GM12878 (cell line): ENCODE measurements around the gene PROX2. TPM values are rescaled to one million over a fixed set of nuclear protein-coding genes. Genes with fewer than 3 reads are reported as not detected.
A peak's percentile ranks its signal among the peaks of the same experiment; 100 is the strongest.

Source experiments
- ATAC-seq: fragments of 200-7000 bp; cut with Tn5 transposase; 3 replicates; pipeline ENCODE4 v1.9.1; 2020; ENCODE audit warnings: mild to moderate bottlenecking, moderate library complexity
- BruUV-seq: library from RNA; stranded (reverse); fragments of 400-500 nt; replicated peaks from 2 replicates; lab custom pipeline; 2021; lab: Mats Ljungman, UMichigan
- CTCF ChIA-PET: fragments of 300-600 bp; sonication (Branson Sonifier 250); formaldehyde crosslinking; extraction: SDS; loops from one replicate; lab custom pipeline; 2021; ENCODE audit warnings: inconsistent platforms; lab: Yijun Ruan, JAX
- POLR2A ChIA-PET: fragments of 350-600 bp; formaldehyde crosslinking; extraction: SDS; loops from one replicate; lab custom pipeline; 2021; ENCODE audit warnings: inconsistent platforms; lab: Charles Lee
- RAD21 ChIA-PET: fragments of 300-600 bp; sonication (Branson Sonifier 250); formaldehyde crosslinking; loops from one replicate; lab custom pipeline; 2023; ENCODE audit warnings: antibody characterized with exemption; ENCODE audit not compliant: unreplicated experiment; lab: Charles Lee
- SMC1A ChIA-PET: fragments of 300-600 bp; sonication (Branson Sonifier 250); formaldehyde crosslinking; loops from one replicate; lab custom pipeline; 2023; ENCODE audit not compliant: unreplicated experiment, uncharacterized antibody; lab: Charles Lee
- DNase-seq: peaks from one replicate; pipeline ENCODE4 v3.0.0-alpha.2; 2011; ENCODE audit warnings: low read depth, low spot score
- FAIRE-seq: peaks from 3 replicates; lab custom pipeline; 2011; peaks lifted over from hg19 to GRCh38; lab: Jason Lieb, UNC
- H2AFZ ChIP-seq: 2 replicates; pipeline ENCODE4 v1.6.0; 2011; ENCODE audit warnings: low read depth, low read length, control low read depth; ENCODE audit not compliant: control insufficient read depth
- H3K27ac ChIP-seq: 2 replicates; pipeline ENCODE4 v1.5.1; 2011; ENCODE audit warnings: control low read depth; ENCODE audit not compliant: control insufficient read depth, insufficient read depth
- H3K27me3 ChIP-seq, 2 experiments: replicated peaks in 1 of 2; 2 replicates each; pipeline versions ENCODE4 v1.6.0 to v1.6.1; 2011; ENCODE audit warnings: low read length in 1 of 2; ENCODE audit not compliant: control insufficient read depth in 2 of 2, insufficient read depth in 2 of 2
- H3K36me3 ChIP-seq, 2 experiments: 2 replicates each; pipeline ENCODE4 v1.5.1; 2011; ENCODE audit warnings: low read length in 1 of 2; ENCODE audit not compliant: control insufficient read depth in 2 of 2, insufficient read depth in 2 of 2
- H3K4me1 ChIP-seq: 2 replicates; pipeline ENCODE4 v1.6.1; 2011; ENCODE audit warnings: mild to moderate bottlenecking, low read length, moderate library complexity, mixed read lengths; ENCODE audit not compliant: control insufficient read depth, insufficient read depth
- H3K4me2 ChIP-seq: 2 replicates; pipeline ENCODE4 v1.6.0; 2011; ENCODE audit warnings: control low read depth; ENCODE audit not compliant: control insufficient read depth, insufficient read depth
- H3K4me3 ChIP-seq: fragments of 200-600 bp; sonication (generic); 2 replicates; pipeline ENCODE4 v1.5.1; 2016
- H3K79me2 ChIP-seq: 2 replicates; pipeline ENCODE4 v1.6.0; 2011; ENCODE audit warnings: low read length; ENCODE audit not compliant: control insufficient read depth, insufficient read depth
- H3K9ac ChIP-seq: 2 replicates; pipeline ENCODE4 v1.8.0; 2011; ENCODE audit warnings: low read length, control low read depth, mixed read lengths; ENCODE audit not compliant: control insufficient read depth, insufficient read depth
- H3K9me3 ChIP-seq: replicated peaks from 3 replicates; pipeline ENCODE4 v1.5.1; 2011; ENCODE audit warnings: mild to moderate bottlenecking, low read length; ENCODE audit not compliant: control insufficient read depth, insufficient read depth
- H4K20me1 ChIP-seq: 2 replicates; pipeline ENCODE4 v1.6.0; 2011; ENCODE audit not compliant: control insufficient read depth, insufficient read depth
- CBFB ChIP-seq: IDR thresholded peaks from 2 replicates; pipeline ENCODE4 v1.6.1; 2016; ENCODE audit warnings: antibody characterized with exemption, low read depth
- EED ChIP-seq: sonication (generic); IDR thresholded peaks from 2 replicates; pipeline ENCODE4 v1.6.1; 2016; ENCODE audit warnings: antibody characterized with exemption, low read depth
- EP300 ChIP-seq, 2 experiments: fragments of 150-350 bp in 1 of 2; IDR thresholded peaks; 2 replicates each; pipeline ENCODE4 v1.6.1; 2011 to 2012; ENCODE audit warnings: low read depth in 2 of 2, low read length in 2 of 2, borderline replicate concordance in 1 of 2, improper control_type of control experiment in 1 of 2, inconsistent platforms in 1 of 2; ENCODE audit not compliant: control insufficient read depth in 1 of 2
- HDAC6 ChIP-seq: fragments of 200-600 bp; sonication (generic); IDR thresholded peaks from one replicate; pipeline ENCODE4 v1.8.0; 2017; ENCODE audit warnings: antibody characterized with exemption; ENCODE audit not compliant: unreplicated experiment
- IRF4 ChIP-seq: IDR thresholded peaks from 2 replicates; pipeline ENCODE4 v1.6.1; 2011; ENCODE audit warnings: low read depth, low read length
- MYB ChIP-seq: fragments of 150-350 bp; IDR thresholded peaks from 2 replicates; pipeline ENCODE4 v1.6.1; 2014; ENCODE audit warnings: mild to moderate bottlenecking, low read depth, low read length, borderline replicate concordance
- NFXL1 ChIP-seq: fragments of 450-650 bp; IDR thresholded peaks from 2 replicates; pipeline ENCODE4 v1.6.1; 2017; ENCODE audit warnings: antibody characterized with exemption, mild to moderate bottlenecking, borderline replicate concordance
- NFYA ChIP-seq: IDR thresholded peaks from 2 replicates; pipeline ENCODE4 v1.6.1; 2011; ENCODE audit warnings: low read depth, mild to moderate bottlenecking, low read length, improper control_type of control experiment, borderline replicate concordance
- NFYB ChIP-seq: IDR thresholded peaks from 2 replicates; pipeline ENCODE4 v1.6.1; 2011; ENCODE audit warnings: low read depth, mild to moderate bottlenecking, low read length, improper control_type of control experiment, moderate library complexity; ENCODE audit not compliant: insufficient read depth
- NRF1 ChIP-seq: conservative IDR thresholded peaks from 2 replicates; pipeline ENCODE4 v1.6.1; 2011; ENCODE audit warnings: mild to moderate bottlenecking, low read depth, low read length, improper control_type of control experiment
- PAX8 ChIP-seq: fragments of 450-650 bp; IDR thresholded peaks from 2 replicates; pipeline ENCODE4 v1.6.1; 2017; ENCODE audit warnings: mild to moderate bottlenecking, moderate library complexity
- RUNX3 ChIP-seq: IDR thresholded peaks from 2 replicates; pipeline ENCODE4 v1.6.1; 2012; ENCODE audit warnings: low read length, inconsistent platforms
- SP1 ChIP-seq: IDR thresholded peaks from one replicate; pipeline ENCODE4 v1.6.1; 2011; ENCODE audit warnings: low read depth, low read length
- SREBF1 ChIP-seq: IDR thresholded peaks from 2 replicates; pipeline ENCODE4 v1.6.1; 2012; ENCODE audit warnings: mild to moderate bottlenecking, low read length
- WGBS: methylation state at CpG from one replicate; pipeline ENCODE4 v1.1.6; 2016; ENCODE audit warnings: low lambda C conversion rate; ENCODE audit not compliant: insufficient replicate concordance, insufficient coverage; ENCODE audit errors: missing lambda C conversion rate; 5-methylcytosine and 5-hydroxymethylcytosine counted together
- in situ Hi-C: fragments of 300-500 bp; cut with MboI; formaldehyde crosslinking; loops from 9 replicates; pipeline ENCODE4 v1.14.3; 2018; ENCODE audit warnings: mixed read lengths
- intact Hi-C: fragments of 100-400 bp; cut with micrococcal nuclease; formaldehyde crosslinking; loops from one replicate; pipeline ENCODE4 v1.14.2; 2022; ENCODE audit not compliant: unreplicated experiment
- polyA plus RNA-seq, 11 experiments: library from polyadenylated mRNA; depleted of rRNA in 4 of 11; unstranded in 6 of 11; stranded (reverse) in 5 of 11; fragments of >200 nt; fragmentation: Nextera tagmentation in 4 of 11; fragmentation: Illumina TruSeq in 1 of 11; extraction: Ambion mirVana in 4 of 11; extraction: Trizol in 1 of 11; gene quantifications; 1 replicate in 1 of 11; 2 replicates in 10 of 11; pipeline versions ENCODE4 v1.2.1 to v1.2.3, GENCODE V29; 2011 to 2016; ENCODE audit warnings: inconsistent platforms in 2 of 11, missing spikeins in 2 of 11, low read depth in 1 of 11
- total RNA-seq, 4 experiments: library from RNA; depleted of rRNA in 3 of 4; stranded (reverse); fragments of >200 nt in 3 of 4; fragmentation: Illumina TruSeq in 1 of 4; extraction: Trizol in 1 of 4; gene quantifications; 2 replicates each; pipeline versions ENCODE4 v1.2.1 to v1.2.3, GENCODE V29; 2013 to 2021
- TF ChIP-seq, protein P1 (sequence below): fragments of 450-650 bp; IDR thresholded peaks from 2 replicates; pipeline ENCODE4 v1.6.1; 2018; ENCODE audit warnings: mild to moderate bottlenecking, low read depth, moderate library complexity; ENCODE audit not compliant: partially characterized antibody
- TF ChIP-seq, protein P2 (sequence below): IDR thresholded peaks from 2 replicates; pipeline ENCODE4 v1.6.1; 2012; ENCODE audit warnings: low read depth, low read length, improper control_type of control experiment
- TF ChIP-seq, protein P3 (sequence below): IDR thresholded peaks from 2 replicates; pipeline ENCODE4 v1.6.1; 2011; ENCODE audit warnings: low read depth, low read length, improper control_type of control experiment, borderline replicate concordance

PROX2 gene
- total and polyA plus RNA-seq, 10 of the 15 experiments (the other 5 are each of a cell fraction or from before 2014, with no cell fraction given): 0.04 to 0.42 (median 0.19) TPM

- Histone ChIP-seq H3K9me3 (no peaks in the 10 kb centered on the region), H3K4me3 (no peak overlapping the region), H4K20me1 (no peaks in the 10 kb centered on the region), H3K4me2 (no peak overlapping the region), H3K36me3 (no peaks in the 10 kb centered on the region), H3K9ac (no peak overlapping the region), H3K27ac (no peak overlapping the region), H2AFZ (no peak overlapping the region), H3K27me3 (no peaks in the 10 kb centered on the region; a peak in 1 of 4 replicates), H3K4me1 (no peaks in the 10 kb centered on the region), H3K79me2 (no peaks in the 10 kb centered on the region)
- BruUV-seq: no TSS peak
- TF ChIP-seq EED: no peak
- TF ChIP-seq EP300 (IDR thresholded peaks at IDR 0.05; ENCODE audit: borderline replicate concordance in 1 of 2, control insufficient read depth in 1 of 2, low read depth in 2 of 2, low read length in 2 of 2): no peak
- no peak for TF ChIP-seq IRF4
- no peak for TF ChIP-seq PAX8
- no peak for TF ChIP-seq SP1
- no peak for TF ChIP-seq MYB
- TF ChIP-seq NFYB: no peak
- no peak for TF ChIP-seq RUNX3
- TF ChIP-seq NRF1: no peak
- TF ChIP-seq HDAC6: no peak
- TF ChIP-seq, protein P1, sequence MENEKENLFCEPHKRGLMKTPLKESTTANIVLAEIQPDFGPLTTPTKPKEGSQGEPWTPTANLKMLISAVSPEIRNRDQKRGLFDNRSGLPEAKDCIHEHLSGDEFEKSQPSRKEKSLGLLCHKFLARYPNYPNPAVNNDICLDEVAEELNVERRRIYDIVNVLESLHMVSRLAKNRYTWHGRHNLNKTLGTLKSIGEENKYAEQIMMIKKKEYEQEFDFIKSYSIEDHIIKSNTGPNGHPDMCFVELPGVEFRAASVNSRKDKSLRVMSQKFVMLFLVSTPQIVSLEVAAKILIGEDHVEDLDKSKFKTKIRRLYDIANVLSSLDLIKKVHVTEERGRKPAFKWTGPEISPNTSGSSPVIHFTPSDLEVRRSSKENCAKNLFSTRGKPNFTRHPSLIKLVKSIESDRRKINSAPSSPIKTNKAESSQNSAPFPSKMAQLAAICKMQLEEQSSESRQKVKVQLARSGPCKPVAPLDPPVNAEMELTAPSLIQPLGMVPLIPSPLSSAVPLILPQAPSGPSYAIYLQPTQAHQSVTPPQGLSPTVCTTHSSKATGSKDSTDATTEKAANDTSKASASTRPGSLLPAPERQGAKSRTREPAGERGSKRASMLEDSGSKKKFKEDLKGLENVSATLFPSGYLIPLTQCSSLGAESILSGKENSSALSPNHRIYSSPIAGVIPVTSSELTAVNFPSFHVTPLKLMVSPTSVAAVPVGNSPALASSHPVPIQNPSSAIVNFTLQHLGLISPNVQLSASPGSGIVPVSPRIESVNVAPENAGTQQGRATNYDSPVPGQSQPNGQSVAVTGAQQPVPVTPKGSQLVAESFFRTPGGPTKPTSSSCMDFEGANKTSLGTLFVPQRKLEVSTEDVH: no peak
- no peak for TF ChIP-seq CBFB
- TF ChIP-seq SREBF1: no peak
- TF ChIP-seq, protein P2, sequence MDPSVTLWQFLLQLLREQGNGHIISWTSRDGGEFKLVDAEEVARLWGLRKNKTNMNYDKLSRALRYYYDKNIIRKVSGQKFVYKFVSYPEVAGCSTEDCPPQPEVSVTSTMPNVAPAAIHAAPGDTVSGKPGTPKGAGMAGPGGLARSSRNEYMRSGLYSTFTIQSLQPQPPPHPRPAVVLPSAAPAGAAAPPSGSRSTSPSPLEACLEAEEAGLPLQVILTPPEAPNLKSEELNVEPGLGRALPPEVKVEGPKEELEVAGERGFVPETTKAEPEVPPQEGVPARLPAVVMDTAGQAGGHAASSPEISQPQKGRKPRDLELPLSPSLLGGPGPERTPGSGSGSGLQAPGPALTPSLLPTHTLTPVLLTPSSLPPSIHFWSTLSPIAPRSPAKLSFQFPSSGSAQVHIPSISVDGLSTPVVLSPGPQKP: no peak
- TF ChIP-seq, protein P3, sequence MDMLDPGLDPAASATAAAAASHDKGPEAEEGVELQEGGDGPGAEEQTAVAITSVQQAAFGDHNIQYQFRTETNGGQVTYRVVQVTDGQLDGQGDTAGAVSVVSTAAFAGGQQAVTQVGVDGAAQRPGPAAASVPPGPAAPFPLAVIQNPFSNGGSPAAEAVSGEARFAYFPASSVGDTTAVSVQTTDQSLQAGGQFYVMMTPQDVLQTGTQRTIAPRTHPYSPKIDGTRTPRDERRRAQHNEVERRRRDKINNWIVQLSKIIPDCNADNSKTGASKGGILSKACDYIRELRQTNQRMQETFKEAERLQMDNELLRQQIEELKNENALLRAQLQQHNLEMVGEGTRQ: no peak
- TF ChIP-seq NFXL1: no peak
- TF ChIP-seq NFYA: no peak
- ChIA-PET POLR2A (no interaction called here), RAD21 (interaction anchor here (2.3 kb wide), 1 partner anchor 38 kb away, joined by 7 read pairs; no protein-coding TSS in a partner anchor), CTCF (interaction anchor here (1.0 to 20.7 kb wide), 6 partner anchors 9 to 259 kb away, joined by 3 to 289 read pairs (median 8); no protein-coding TSS in a partner anchor), SMC1A (interaction anchor here (1.3 kb wide), 1 partner anchor 18 kb away, joined by 3 read pairs; no protein-coding TSS in a partner anchor)
- intact Hi-C loops: loop anchor here (10.0 kb wide), 1 partner anchor 427 kb away; no protein-coding TSS in a partner anchor
- under 1% methylated on average over 5 of the region's 5 CpGs for WGBS
- DNase-seq (no peak), FAIRE-seq (peak; percentile 18), ATAC-seq (peak; percentile 32; the same call in 1 of the 3 replicates)
- in situ Hi-C loops: no loop called here
Observed at GRCh38 chr14:74867673-74868072, 8.3 kb downstream of the PROX2 start.
